M059J (cell line): ENCODE results near the gene TNFAIP8L1. TPM values are rescaled to one million over a fixed set of nuclear protein-coding genes. Genes with fewer than 3 reads are reported as not detected.

Source experiments
- DNase-seq: peaks from one replicate; pipeline ENCODE4 v3.0.0-alpha.2; 2012; ENCODE audit warnings: low read depth
- total RNA-seq: library from RNA; depleted of rRNA; stranded (reverse); fragments of >200 nt; shearing (Covaris generic); gene quantifications from 2 replicates; pipeline ENCODE4 v1.2.3, GENCODE V29; 2014

Gene TNFAIP8L1
- total RNA-seq, 1 experiment from 2014 or later = 3.3 TPM

DNA sequence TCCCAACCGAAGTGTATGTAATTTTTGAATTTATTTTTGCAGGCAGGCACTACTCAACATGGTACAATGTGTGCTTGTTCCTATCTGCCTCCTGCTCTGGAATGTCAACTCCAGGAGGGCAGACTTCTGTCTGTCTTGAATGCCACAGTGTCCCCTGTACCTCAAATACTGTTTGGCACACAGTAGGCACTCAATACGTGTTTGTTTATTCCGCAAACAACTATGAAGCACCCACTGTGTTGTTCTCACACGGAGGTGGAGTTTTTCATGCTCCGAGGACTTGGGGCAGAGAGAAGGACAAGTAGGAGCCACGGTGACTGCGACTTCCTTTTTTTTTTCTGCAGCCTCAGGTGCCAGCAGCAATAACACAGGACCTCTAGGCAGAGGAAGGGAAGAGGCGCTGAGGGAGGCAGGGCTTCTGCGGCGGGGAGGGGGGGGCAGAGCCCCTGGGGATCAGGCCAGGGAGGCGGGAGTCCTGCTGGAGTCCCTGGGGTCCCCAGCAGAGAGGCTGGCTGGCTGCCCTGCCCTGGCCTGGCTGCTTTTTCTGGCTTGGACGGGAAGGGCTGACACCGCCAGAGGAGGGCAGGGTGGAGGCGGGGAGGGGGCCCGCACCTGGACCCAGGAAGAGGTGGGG is 29.3 kb upstream of the TNFAIP8L1 start:
- DNase-seq = no peak

DNA sequence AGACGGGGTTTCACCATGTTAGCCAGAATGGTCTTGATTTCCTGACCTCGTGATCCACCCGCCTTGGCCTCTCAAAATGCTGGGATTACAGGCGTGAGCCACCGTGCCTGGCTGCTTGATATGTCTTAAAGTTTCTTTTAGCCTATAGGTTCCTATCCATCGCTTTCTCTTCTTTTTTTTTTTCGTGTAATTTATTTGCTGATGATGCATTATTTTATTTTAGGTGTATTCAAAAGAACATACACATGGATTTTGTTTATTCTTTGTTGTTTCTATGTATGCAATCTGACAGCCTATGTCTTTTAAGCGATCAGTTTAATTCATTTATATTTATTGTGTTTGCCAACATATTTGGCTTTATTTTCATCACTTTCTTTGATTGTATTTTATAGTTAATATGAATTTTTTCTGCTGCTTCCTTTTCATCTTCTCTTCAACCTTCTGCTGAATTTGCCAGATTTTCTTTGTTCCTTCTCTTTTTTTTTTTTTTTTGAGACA is 26.0 kb upstream of the TNFAIP8L1 start:
- no peak for DNase-seq

DNA sequence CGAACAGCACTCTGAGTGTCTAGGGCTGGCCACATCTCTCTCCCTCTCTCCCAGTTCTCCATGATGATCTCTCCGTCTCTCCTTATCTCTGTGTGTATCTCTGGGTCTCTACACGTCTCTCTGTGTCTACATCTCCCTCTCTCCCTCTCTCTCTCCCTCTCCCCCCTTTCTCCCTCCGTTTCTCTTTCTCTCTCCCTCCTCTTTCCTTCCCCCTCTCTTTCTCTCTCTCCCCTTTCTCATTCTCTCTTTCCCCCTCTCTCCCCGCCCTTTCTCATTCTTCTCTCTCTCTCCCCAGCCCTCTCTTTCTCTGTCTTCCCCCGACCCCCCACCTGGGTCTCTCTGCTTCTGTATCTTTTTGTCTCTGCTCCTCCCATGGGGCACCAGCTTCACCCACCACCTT is 21.3 kb upstream of the TNFAIP8L1 start:
- no peak for DNase-seq

DNA sequence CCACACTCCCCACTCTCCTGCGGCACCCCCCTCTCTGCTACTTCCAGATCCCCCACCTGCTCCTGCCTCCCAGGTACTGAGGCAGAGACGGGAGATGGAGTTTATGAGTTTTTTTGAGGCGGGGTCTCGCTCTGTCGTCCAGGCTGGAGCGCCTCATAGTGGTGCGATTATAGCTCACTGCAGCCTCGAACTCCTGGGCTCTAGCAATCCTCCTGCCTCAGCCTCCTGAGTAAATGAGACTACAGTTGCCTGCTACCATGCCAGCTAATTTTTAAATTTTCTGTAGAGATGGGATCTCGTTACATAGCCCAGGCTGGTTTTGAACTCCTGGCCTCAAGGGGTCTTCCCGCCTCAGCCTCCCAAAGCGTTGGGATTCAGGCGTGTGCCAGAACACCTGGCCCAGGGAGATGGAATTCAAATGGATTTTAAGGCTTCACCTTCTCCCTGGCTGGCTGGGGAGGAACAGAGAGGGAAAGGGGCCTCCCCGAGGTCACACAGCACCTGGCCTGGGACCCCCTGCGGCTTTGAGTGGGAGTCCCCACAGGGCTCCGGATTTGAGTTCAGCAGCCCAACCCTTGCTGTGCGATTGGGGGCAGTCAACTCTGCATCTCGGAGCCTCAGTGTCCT is 19.5 kb upstream of the TNFAIP8L1 start:
- no peak for DNase-seq

DNA sequence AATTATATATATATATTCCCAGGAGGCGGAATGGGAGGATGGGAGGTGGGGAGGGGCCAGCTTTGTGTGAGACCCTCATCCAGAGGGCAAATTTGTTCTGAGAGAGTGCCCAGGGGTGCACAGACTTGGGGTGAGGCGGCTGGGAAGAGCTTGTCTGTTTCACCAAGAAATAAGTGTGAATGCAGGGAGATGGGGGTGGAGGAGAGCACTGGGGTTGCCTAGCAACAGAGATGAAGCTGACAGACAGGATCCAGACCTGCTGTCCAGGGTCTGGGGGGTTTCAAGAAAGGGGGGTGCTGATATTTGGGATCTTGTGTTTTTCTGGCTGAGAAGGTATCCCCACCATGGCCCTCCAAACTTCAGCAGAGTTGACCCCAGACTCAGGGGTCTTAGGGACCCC is 18.6 kb upstream of the TNFAIP8L1 start:
- DNase-seq = no peak

DNA sequence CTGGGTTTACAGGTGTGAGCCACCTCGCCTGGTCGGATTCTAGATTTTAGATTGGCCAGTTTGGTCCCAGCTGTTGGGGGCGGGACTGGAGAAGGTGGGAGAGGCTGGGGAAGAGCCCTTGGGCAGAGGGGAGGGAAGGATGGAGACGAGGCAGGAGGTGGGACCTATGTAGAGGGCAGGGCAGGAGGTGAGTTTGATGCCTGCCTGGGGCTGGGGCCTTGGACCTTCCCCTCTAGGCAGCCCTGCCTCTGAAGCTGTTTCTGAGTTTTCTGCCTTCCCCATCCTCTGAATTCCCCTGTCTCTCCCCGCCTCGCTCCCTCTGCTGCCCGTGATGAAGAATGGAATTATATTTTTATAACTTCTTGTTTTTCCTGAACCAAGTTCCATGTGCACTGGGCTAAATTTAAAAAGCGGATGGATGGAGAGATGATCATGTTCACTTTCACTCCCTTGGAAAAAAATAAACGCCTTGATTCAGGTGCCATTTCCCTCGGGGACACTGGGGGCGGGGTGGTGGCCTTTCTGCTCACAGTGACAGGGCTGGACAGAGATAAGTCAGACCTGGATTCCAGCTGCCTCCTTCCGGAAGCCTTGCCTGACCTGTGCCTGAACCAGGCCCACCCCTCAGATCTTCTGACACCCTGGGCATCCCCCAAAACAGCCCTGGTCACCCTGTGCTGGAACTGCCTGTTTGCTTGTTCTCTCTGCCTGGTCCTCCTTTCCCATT is 16.5 kb upstream of the TNFAIP8L1 start:
- DNase-seq = no peak

DNA sequence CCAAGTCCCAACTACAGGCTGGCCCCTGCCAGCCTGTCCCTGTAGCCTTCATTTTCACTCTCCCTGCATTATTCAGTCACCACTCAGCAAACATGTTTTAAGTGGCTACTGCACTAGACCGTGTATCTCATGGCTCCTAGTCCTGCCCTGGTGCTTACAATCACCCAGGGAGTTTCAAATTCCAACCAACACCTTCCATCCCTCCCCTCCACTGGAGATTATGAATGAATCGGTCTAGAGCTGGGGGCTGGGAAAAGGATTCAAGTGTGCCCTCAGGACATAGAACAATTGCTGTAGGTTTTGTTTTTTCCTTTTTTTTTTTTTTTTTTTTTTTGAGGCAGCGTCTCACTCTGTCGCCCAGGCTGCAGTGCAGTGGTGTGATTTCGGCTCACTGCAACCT is 15.0 kb upstream of the TNFAIP8L1 start:
- DNase-seq = peak; percentile 41

DNA sequence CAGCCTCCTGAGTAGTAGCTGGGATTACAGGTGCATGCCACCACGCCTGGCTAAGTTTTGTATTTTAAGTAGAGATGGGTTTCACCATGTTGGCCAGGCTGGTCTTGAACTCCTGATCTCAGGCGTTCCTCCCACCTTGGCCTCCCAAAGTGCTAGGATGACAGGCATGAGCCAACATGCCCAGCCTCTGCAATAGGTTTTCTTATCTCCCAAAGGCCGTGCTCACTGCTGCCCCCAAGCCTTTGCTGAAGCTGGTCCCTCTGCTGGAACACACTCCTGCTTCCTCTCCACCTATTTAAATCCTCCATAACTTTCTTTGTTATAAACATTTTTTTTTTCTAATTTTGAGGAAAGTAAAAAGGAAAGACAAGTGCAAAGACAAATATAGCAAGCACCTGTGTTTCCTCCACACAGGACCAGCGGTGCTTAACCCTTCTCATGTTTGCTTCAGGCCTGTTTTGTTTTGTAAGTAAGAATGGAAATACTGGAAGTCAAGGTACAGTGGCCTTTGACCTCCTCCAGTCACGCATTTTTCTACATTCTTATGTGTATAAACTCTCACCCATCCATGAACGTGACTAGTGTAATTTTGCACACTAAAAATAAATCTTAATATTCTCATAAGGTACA is 14.5 kb upstream of the TNFAIP8L1 start:
- peak; percentile 37 for DNase-seq

DNA sequence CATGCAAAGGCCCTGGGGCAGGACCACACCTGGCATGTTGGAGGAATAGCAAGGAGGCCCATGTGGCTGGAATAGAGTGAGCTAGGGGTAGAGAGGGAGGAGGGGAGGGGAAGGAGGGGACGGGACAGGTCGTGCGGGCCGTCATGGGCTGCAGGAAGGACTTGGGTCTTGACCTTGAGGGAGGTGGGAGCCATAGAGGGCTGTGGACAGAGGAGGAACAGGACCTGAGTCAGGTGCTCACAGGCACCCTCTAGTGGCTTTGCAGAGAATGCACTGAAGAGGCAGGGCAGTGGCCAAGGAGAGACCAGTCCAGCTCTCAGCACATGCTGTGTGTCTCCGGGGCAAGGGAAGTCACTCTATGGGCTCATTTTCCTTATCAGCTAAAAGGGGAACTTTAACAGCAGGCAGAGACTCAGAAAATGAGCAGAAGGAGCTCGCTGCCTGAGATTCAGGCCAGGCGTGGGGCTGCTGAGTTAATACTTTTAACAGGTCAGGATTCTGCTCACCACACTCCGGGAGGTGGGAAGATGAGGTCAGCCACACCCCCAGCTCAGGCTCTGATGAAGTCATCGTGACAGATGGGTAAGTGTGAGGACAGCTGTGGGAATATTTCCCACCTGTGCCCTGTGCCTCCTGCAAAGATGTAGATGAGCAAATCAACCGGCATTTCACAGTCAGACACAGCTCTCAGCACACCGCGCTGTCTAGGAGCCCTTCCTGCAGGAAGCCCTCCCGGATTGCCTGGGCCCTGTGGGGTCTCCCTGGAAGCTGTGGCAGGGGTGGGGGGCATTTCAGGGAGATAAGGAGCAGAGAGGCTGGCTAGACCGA is 6.0 kb upstream of the TNFAIP8L1 start:
- peak; percentile 91 for DNase-seq

DNA sequence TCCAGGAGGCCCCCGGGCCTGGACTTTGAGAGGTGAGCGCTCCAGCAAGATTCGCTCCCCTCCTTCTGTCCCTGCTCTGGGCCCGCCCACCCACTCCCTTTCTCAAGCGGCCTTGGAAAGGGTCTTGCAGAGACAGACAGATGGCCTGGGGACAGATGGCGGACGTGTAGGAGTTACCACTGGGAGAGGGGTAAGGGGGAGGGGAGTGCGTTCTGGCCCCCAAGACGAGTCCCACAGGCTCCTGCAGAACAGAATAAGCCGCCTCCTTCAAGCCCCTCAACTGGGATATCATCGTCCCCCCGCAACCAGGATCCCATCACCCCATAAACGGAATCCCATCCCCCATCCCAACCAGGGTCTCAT is 3.6 kb upstream of the TNFAIP8L1 start:
- no peak for DNase-seq

DNA sequence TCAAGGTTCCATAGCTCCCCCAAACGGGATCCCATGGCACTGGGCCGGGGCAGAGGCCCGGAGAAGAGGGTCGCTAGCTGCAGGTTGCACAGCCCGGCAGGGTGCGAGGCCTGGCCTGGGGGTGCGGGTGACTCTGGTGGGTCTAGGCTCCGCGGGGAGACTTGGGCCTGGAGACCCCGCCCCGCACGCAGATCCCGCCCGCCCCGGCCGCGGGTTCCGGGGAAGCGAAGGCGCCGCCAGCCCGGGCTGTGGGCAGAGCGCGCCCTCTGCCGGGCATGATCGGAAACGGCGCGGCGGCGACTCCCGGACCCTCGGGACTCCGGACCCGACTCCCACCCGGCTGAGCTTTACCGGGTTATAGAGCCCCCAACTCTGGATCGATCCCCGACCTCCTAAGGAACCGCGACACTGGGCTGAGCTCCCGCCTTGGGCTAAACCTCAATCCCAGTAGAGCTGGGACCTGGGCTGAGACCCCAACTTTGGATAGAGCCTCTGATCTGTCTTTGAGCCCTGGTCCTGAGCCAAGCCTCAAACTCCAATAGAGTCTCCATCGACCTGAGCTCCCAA is 3.1 kb upstream of the TNFAIP8L1 start:
- peak; percentile 42 for DNase-seq

DNA sequence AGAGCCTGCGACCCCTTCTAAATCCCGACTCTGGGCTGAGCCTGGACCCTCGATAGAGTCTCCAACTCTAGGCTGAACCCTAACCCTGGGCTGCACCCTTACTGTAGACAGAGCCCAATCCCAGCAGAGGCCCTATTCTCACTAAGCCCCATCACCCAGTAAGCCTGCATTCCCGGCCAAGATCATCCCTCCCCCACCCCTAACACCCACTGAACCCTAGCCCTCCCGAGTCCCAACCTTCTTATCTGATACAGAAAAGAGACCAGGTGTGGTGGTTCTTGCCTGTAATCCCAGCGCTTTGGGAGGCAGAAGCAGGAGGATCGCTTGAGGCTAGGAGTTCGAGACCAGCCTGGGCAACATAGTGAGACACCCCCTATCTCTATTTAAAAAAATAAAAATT is 2.6 kb upstream of the TNFAIP8L1 start:
- DNase-seq = no peak

DNA sequence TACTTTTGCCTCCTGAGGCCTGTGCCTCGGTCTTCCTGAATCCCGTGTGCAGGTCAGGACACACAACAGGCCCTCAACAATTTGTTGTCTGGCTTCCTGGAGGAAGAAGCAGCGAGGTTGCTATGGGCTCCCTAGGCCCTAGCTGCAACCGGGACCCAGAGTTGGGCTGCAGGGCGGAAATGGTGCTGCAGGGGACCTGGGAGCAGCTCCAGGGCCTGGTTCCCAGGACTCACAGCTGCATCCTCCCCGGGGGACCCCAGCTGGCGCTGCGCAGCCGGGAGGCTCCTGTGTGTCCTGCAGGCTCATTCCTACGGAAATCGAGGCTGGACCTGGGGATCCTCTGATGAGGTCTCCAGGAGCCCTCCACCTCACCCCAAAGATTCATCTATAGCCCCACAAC is 999 bp upstream of the TNFAIP8L1 start:
- no peak for DNase-seq

DNA sequence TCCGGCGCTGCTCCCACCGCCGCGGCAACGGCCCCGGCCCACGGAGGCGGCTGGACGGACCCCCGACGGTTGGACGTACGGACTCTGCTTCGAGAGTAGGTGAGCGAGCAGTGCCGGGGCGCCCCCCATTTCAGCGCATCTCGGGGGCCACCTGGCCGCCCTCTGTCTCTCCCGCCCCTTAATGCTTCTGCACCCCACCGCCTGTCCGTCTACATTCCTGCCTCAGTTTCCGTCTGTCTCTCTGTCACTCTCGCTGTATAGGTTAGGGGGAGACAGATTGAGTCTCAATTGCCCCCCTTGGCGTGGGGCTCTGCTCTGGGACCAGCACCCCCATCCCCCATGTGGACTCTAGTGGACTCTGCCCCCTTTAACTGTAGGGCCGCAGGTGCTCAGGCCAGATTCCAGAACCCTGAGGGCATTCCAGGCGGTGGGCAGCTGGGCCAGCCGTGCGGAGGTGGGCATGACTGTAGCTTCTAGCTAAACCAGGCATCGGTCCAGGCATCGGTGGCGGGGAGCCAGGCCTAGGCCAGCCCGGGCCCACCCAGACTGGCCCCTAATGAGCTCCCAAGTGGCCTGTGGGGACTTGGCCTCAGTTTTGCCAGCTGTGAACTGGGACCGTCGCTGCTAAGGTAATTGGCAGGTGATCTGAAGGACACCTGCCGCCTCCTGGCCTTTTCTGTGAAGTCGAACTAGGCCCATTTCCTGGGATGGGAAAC is 373 bp downstream of the TNFAIP8L1 start:
- DNase-seq = no peak

DNA sequence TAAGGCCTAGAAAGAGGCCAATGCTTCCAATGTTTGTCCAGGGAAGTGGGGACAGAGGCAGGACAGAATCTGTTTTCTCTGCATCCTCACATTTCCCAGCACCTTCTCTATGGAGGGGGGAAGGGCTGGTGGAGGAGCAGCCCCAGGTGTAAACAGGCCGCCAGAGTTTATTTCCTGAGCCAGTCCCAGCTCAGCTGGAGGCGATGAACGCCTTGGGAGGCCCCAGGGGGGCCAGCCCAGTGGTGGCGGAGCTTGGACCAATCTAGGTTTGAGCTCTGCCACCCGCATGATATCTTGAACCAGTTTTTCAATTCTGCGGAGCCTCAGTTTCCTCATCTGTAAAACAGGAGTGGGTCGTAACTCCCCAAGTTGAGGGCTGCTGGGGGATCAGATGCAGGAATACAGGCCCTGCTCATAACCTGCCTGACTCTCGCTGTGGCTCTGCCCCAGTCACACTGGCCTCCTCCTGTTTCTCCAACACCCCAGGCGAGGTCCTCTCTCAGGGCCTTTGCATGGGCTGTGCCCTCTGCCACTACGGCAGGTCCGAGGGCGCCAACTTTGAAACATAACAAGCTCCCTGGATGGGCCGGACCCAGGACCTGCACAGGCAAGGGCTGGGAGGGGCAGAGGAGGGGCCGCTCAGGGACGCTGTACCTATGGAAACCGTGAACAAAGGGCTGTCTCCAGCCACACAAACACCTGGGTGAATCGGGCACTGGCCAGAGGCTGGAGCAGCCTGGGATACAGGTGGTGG is 1.1 kb downstream of the TNFAIP8L1 start:
- no peak for DNase-seq

DNA sequence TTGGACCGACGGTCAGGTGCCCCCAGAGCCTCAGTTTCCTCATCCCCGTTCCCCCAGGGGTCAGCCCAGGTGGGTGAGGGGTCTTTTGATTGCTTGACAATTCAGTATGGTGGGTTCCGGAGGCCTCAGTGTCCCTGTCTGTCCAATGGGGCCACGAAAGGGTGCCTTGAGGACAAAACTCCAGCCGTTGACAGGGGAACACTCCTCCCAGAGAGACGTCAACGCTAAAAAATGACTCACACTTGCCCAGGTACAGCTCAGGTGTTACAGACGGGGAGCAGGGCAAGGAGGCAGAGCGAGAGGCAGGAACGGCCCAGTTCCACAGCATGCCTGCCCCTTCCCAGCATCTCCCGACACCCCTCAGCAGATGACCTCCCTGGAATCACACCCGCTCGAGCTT is 1.8 kb downstream of the TNFAIP8L1 start:
- DNase-seq = no peak

DNA sequence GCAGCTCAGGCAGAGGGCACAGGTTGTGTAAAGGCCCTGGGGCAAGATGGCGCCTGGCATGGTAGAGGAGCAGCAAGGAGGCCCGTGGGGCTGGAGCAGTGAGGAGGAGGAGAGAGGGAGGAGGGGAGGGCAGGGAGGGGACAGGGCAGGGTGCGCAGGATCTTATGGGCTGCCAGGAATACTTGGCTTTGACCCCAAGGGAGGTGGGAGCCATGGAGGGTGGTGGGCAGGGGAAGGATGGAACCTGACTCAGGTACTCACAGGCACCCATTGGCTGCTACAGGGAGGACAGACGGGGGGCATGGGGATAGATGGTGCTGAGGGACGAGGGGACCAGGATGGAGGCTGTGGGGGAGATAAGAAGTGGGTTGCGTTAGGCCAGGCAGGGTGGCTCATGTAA is 3.3 kb downstream of the TNFAIP8L1 start:
- DNase-seq = no peak

DNA sequence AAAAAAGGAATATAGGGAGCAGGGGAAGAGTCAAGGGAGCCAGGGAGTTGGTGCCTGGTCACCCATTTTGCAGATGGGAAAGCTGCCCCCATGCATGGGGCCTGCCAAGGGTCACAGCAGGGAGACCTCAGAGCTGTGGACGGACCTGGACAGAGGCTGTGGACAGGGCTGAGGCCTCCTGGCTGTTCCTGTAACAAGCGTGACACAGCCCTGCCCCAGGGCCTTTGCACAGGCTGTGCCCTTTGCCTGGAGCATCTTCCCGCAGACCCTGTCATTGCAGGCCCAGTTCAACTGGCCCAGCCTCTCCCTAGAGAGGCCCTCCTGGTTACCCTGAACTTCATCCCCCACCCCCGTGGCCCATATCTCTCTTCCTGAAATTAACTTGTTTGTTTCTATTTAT is 6.4 kb downstream of the TNFAIP8L1 start:
- no peak for DNase-seq

DNA sequence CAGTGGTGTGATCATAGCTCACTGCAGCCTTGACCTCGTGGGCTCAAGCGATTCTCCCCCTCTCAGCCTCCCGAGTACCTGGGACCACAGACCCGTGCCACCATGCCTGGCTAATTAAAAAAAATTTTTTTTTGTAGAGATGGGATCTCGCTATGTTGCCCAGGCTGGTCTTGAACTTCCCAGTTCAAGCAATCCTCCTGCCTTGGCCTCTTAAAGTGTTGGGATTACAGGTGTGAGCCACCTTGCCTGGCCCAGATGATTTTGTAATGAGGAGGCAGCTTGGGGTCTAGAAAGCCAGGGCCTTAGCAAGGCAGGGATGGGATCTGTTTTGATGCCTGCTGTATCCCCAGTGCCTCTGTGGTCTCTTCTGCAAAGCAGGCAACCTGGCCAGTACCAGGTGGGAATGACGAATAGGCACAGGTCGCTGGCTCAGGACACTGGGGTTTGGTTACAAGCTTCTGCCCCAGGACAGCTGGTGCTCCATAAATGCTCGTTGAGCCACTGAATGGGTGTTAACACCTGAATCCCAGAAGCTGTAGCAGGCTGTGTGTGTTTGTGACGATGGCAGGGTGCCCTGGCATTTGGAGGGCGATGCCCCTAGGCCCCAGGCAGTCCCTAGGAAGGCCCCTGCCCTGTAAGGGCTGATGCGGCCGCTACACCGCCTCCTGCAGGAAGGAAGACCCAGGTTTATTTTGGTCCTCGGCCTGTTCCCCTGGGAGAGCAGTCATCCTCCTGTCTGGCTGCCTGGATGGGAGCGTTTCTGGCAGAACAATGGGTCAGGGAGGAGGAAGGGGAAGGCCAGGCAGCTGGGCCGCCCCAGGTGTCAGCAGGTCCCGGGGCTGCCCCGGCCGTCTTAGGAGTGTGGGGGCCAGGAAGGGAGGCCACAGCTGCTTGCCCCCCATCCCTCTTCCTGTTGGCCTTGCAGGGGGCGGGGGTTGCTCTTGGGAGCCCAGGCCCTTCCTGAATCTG is 8.6 kb downstream of the TNFAIP8L1 start:
- DNase-seq = no peak
